Activated T-helper 1 cell treated with anti-CD3 and anti-CD28 coated beads, Interleukin-12 subunit alpha, Interleukin-12 subunit beta, Interleukin-2, Interleukin-4 antibody, amounts not matched to agents 30 ng/mL and 10 ng/mL and 1 ng/mL, durations not matched to agents 14 hours and 24 hours and 36 hours (primary cell): ENCODE measurements around the gene GPR55. TPM values are rescaled to one million over a fixed set of nuclear protein-coding genes. Genes with fewer than 3 reads are reported as not detected.

Source experiments
- DNase-seq: peaks from one replicate; pipeline ENCODE4 v3.0.0; 2021; ENCODE audit warnings: low spot score
- H3K27ac Mint-ChIP-seq: one replicate; pipeline ENCODE4 v1.8.0; 2021; ENCODE audit warnings: mild to moderate bottlenecking, mixed read lengths
- H3K27me3 Mint-ChIP-seq: one replicate; pipeline ENCODE4 v1.8.0; 2022; ENCODE audit warnings: mild to moderate bottlenecking, moderate library complexity, mixed read lengths; ENCODE audit not compliant: insufficient read depth
- H3K36me3 Mint-ChIP-seq: one replicate; pipeline ENCODE4 v1.8.0; 2021; ENCODE audit warnings: low read depth, mixed read lengths
- H3K4me1 Mint-ChIP-seq: one replicate; pipeline ENCODE4 v1.8.0; 2021; ENCODE audit warnings: low read depth, mixed read lengths
- H3K4me3 Mint-ChIP-seq: one replicate; pipeline ENCODE4 v1.8.0; 2021; ENCODE audit warnings: mild to moderate bottlenecking, moderate library complexity, mixed read lengths
- H3K9me3 Mint-ChIP-seq: one replicate; pipeline ENCODE4 v1.8.0; 2021; ENCODE audit warnings: mixed read lengths
- intact Hi-C: fragments of 100-400 bp; cut with micrococcal nuclease; formaldehyde crosslinking; loops from one replicate; pipeline ENCODE4 v1.15.1; 2024
- total RNA-seq: library from RNA; stranded (reverse); gene quantifications from 2 replicates; pipeline ENCODE4 v1.2.3, GENCODE V29; 2022

The GPR55 gene
- total RNA-seq, 1 donor from 2014 or later, result 0.13 TPM

- DNase-seq, result no peak
- H3K27me3 Mint-ChIP-seq, result peaks cover 52% of the 10 kb centered on the region
- peaks cover 19% of the 10 kb centered on the region for H3K4me1 Mint-ChIP-seq
- H3K9me3 Mint-ChIP-seq, result no peaks in the 10 kb centered on the region
- intact Hi-C loops, result no loop called here
- no peaks in the 10 kb centered on the region for H3K36me3 Mint-ChIP-seq
- no peak overlapping the region for H3K27ac Mint-ChIP-seq
- H3K4me3 Mint-ChIP-seq, result no peak overlapping the region
These were observed 21.6 kb upstream of the GPR55 start for GRCh38 chr2:230946429-230947234.

- no peak overlapping the region for H3K4me3 Mint-ChIP-seq
- H3K4me1 Mint-ChIP-seq, result peaks cover 14% of the 10 kb centered on the region
These were observed 19.8 kb upstream of the GPR55 start for GRCh38 chr2:230944757-230945372.

GRCh38 chr2:230944123-230944653 lies 19.1 kb upstream of the GPR55 start:
- no peaks in the 10 kb centered on the region for H3K9me3 Mint-ChIP-seq
- no peak for DNase-seq
- no peak overlapping the region for H3K4me3 Mint-ChIP-seq
- H3K4me1 Mint-ChIP-seq, result peaks cover 14% of the 10 kb centered on the region
- intact Hi-C loops, result loop anchor here (1.0 to 2.0 kb wide), 2 partner anchors 19 to 40 kb away; partner anchors contain the start of gene GPR55
- H3K36me3 Mint-ChIP-seq, result no peaks in the 10 kb centered on the region
- peaks cover 47% of the 10 kb centered on the region for H3K27me3 Mint-ChIP-seq
- H3K27ac Mint-ChIP-seq, result no peak overlapping the region

More at GRCh38 chr2:230944757-230945372, 19.8 kb upstream of the GPR55 start:
- H3K36me3 Mint-ChIP-seq, result no peaks in the 10 kb centered on the region
- H3K27ac Mint-ChIP-seq, result no peak overlapping the region
- DNase-seq, result no peak
- H3K27me3 Mint-ChIP-seq, result peaks cover 49% of the 10 kb centered on the region
- intact Hi-C loops, result loop anchor here (1.0 to 2.0 kb wide), 2 partner anchors 20 to 39 kb away; partner anchors contain the start of gene GPR55
- H3K9me3 Mint-ChIP-seq, result no peaks in the 10 kb centered on the region

GRCh38 chr2:230942920-230943896 lies 18.2 kb upstream of the GPR55 start:
- intact Hi-C loops, result no loop called here
- Mint-ChIP-seq H3K27me3 (peaks cover 42% of the 10 kb centered on the region), H3K36me3 (no peaks in the 10 kb centered on the region), H3K4me3 (no peak overlapping the region), H3K9me3 (no peaks in the 10 kb centered on the region), H3K4me1 (peaks cover 14% of the 10 kb centered on the region), H3K27ac (peak overlapping the region; percentile 57)
- no peak for DNase-seq

DNA sequence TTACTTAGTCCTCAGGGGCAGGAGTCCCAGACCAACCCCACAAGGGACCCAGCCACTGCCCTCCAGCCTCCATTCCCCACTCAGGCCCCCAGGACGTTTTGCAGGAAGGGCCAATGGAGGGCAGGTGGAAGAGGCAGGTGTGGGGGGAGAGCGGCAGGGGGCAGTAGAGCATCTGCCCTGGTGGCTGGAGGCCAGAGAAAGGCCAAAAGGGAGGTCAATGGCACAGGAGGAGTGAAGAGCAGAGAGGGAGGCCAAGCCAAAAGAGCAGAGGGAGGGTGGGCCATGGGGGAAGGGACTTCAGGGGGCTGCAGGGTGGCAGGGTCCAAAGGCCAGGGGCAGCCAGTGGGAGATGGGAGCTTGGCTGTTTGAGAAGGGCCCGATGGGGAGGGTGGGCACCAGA lies 17.3 kb upstream of the GPR55 start:
- no peak overlapping the region for H3K4me3 Mint-ChIP-seq
- no peak for DNase-seq
- H3K4me1 Mint-ChIP-seq, result peaks cover 14% of the 10 kb centered on the region
- intact Hi-C loops, result no loop called here
- H3K9me3 Mint-ChIP-seq, result peaks cover 4% of the 10 kb centered on the region
- H3K27ac Mint-ChIP-seq, result no peak overlapping the region
- H3K36me3 Mint-ChIP-seq, result no peaks in the 10 kb centered on the region
- H3K27me3 Mint-ChIP-seq, result peaks cover 38% of the 10 kb centered on the region

GRCh38 chr2:230941202-230942180 lies 16.4 kb upstream of the GPR55 start:
- no peaks in the 10 kb centered on the region for H3K36me3 Mint-ChIP-seq

GRCh38 chr2:230940471-230940815 lies 15.4 kb upstream of the GPR55 start:
- no peak for DNase-seq
- H3K4me1 Mint-ChIP-seq, result peaks cover 14% of the 10 kb centered on the region
- H3K36me3 Mint-ChIP-seq, result peaks cover 2% of the 10 kb centered on the region
- H3K27ac Mint-ChIP-seq, result no peak overlapping the region
- H3K27me3 Mint-ChIP-seq, result peaks cover 29% of the 10 kb centered on the region
- intact Hi-C loops, result no loop called here
- peaks cover 23% of the 10 kb centered on the region for H3K9me3 Mint-ChIP-seq
- no peak overlapping the region for H3K4me3 Mint-ChIP-seq

More at GRCh38 chr2:230941202-230942180, 16.4 kb upstream of the GPR55 start:
- no peak overlapping the region for H3K4me3 Mint-ChIP-seq
- peaks cover 13% of the 10 kb centered on the region for H3K9me3 Mint-ChIP-seq
- intact Hi-C loops, result no loop called here
- H3K27me3 Mint-ChIP-seq, result peaks cover 34% of the 10 kb centered on the region
- H3K4me1 Mint-ChIP-seq, result peaks cover 14% of the 10 kb centered on the region
- H3K27ac Mint-ChIP-seq, result no peak overlapping the region
- no peak for DNase-seq

GRCh38 chr2:230939691-230940470 lies 14.8 kb upstream of the GPR55 start:
- peaks cover 26% of the 10 kb centered on the region for H3K9me3 Mint-ChIP-seq
- no peak for DNase-seq
- peaks cover 14% of the 10 kb centered on the region for H3K4me1 Mint-ChIP-seq
- H3K36me3 Mint-ChIP-seq, result peaks cover 2% of the 10 kb centered on the region
- no peak overlapping the region for H3K27ac Mint-ChIP-seq
- intact Hi-C loops, result no loop called here
- H3K4me3 Mint-ChIP-seq, result no peak overlapping the region
- H3K27me3 Mint-ChIP-seq, result peaks cover 29% of the 10 kb centered on the region

- Mint-ChIP-seq H3K9me3 (peaks cover 26% of the 10 kb centered on the region), H3K27ac (no peak overlapping the region), H3K36me3 (peaks cover 2% of the 10 kb centered on the region), H3K4me1 (peaks cover 7% of the 10 kb centered on the region), H3K27me3 (peaks cover 27% of the 10 kb centered on the region), H3K4me3 (no peak overlapping the region)
- intact Hi-C loops, result no loop called here
- no peak for DNase-seq
These were observed 14.1 kb upstream of the GPR55 start for GRCh38 chr2:230939066-230939591.

DNA sequence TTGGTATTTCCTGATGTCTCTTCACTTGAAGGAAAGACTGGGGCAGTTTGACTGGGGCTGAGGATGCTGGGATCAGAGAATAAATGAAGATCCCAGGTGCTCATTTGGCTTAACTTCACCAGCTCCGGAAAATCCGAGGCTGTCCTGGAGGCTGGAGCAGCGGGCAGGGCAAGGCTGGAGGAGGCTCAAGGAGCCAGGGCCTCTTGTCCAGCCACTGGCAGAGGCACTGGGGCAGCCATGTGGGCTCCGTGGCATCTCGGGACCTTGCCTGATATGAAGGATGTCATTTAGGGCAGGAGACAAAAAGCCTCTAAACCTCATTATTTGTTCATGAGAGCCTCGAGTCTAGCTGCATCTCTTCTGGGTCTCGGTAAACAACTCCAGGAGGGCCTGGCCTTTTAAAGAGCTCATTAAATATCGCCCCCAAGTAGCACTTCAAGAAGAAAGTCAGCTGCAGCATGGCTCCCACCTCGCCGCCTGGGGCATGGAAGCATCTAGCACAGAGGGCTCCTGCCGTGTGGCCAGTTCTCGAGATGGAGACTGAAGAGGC lies 13.5 kb upstream of the GPR55 start:
- Mint-ChIP-seq H3K36me3 (peaks cover 2% of the 10 kb centered on the region), H3K27me3 (peaks cover 25% of the 10 kb centered on the region), H3K4me1 (peaks cover 2% of the 10 kb centered on the region), H3K27ac (no peak overlapping the region), H3K9me3 (peaks cover 26% of the 10 kb centered on the region), H3K4me3 (no peak overlapping the region)
- intact Hi-C loops, result no loop called here
- no peak for DNase-seq

DNA sequence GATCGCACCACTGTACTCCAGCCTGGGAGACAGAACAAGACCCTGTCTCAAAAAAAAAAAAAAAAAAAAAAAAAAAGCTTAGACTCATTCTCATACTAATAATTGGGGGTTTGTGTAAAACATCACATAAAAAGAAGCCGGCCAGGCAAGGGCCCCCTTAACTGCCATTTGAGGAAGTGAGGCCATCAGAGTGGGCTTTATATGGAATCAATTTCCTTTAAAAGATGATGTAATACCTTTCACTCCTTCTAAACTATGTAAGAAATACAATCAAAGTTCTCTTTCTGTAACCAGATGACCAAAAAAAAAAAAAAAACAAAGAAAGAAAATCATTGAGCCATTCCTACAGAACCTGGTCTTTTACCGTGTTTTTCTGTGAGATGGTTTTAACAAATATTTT lies 13.1 kb upstream of the GPR55 start:
- no peaks in the 10 kb centered on the region for H3K4me1 Mint-ChIP-seq
- no peak for DNase-seq
- H3K9me3 Mint-ChIP-seq, result peaks cover 26% of the 10 kb centered on the region
- peaks cover 23% of the 10 kb centered on the region for H3K27me3 Mint-ChIP-seq
- intact Hi-C loops, result no loop called here
- H3K4me3 Mint-ChIP-seq, result no peak overlapping the region
- H3K36me3 Mint-ChIP-seq, result peaks cover 2% of the 10 kb centered on the region
- H3K27ac Mint-ChIP-seq, result no peak overlapping the region
